GM20000 (cell line): ENCODE measurements around the gene TSLP.

Experiments used
- DNase-seq: peaks from one replicate; pipeline ENCODE4 v3.0.0; 2012; ENCODE audit warnings: low spot score
- CTCF ChIP-seq: IDR thresholded peaks from 2 replicates; pipeline ENCODE4 v1.5.1; 2012; ENCODE audit warnings: mild to moderate bottlenecking, control low read depth; ENCODE audit errors: extremely low read depth, missing control alignments

TSLP gene

GRCh38 chr5:111117136-111117535 lies 45.6 kb downstream of the TSLP start:
- DNase-seq, result no peak
- TF ChIP-seq CTCF, result no peak

GRCh38 chr5:111119221-111119620 lies 47.7 kb downstream of the TSLP start:
- TF ChIP-seq CTCF, result no peak
- no peak for DNase-seq

GRCh38 chr5:111119856-111120255 lies 48.3 kb downstream of the TSLP start:
- TF ChIP-seq CTCF, result no peak
- no peak for DNase-seq

- TF ChIP-seq CTCF, result no peak
- no peak for DNase-seq
Observed at GRCh38 chr5:111120911-111121310, 49.4 kb downstream of the TSLP start.

- DNase-seq, result no peak
- TF ChIP-seq CTCF, result no peak
Observed at GRCh38 chr5:111121926-111122325, 50.4 kb downstream of the TSLP start.

- no peak for TF ChIP-seq CTCF
Observed at GRCh38 chr5:111122398-111122797, 50.9 kb downstream of the TSLP start.

GRCh38 chr5:111124793-111125192 lies 53.3 kb downstream of the TSLP start:
- DNase-seq, result no peak
- TF ChIP-seq CTCF, result no peak

More at GRCh38 chr5:111122398-111122797, 50.9 kb downstream of the TSLP start:
- no peak for DNase-seq
